Keratinocyte (primary cell): ENCODE results near the gene AIG1. TPM values are rescaled to one million over a fixed set of nuclear protein-coding genes. Genes with fewer than 3 reads are reported as not detected.

Experiments
- DNase-seq: peaks from one replicate; pipeline ENCODE4 v3.0.0-alpha.2; 2011; ENCODE audit warnings: low read depth, missing footprints, low spot score
- FAIRE-seq: peaks from 2 replicates; lab custom pipeline; 2011; peaks lifted over from hg19 to GRCh38; lab: Jason Lieb, UNC
- H2AFZ ChIP-seq: 2 replicates; pipeline ENCODE4 v1.6.0; 2012; ENCODE audit warnings: low read length, control low read depth, inconsistent platforms; ENCODE audit not compliant: control insufficient read depth
- H3K27ac ChIP-seq: 2 replicates; pipeline ENCODE4 v1.5.1; 2011; ENCODE audit warnings: low read length; ENCODE audit not compliant: control insufficient read depth, insufficient read depth
- H3K27me3 ChIP-seq: 3 replicates; pipeline ENCODE4 v1.6.0; 2011; ENCODE audit warnings: low read length; ENCODE audit not compliant: control insufficient read depth, insufficient read depth; ENCODE audit errors: extremely low read depth
- H3K36me3 ChIP-seq, 2 experiments: 2 replicates in 1 of 2; 3 replicates in 1 of 2; pipeline ENCODE4 v1.5.1; 2011; ENCODE audit warnings: low read length in 2 of 2, mild to moderate bottlenecking in 1 of 2; ENCODE audit not compliant: control insufficient read depth in 2 of 2, insufficient read depth in 2 of 2; ENCODE audit errors: extremely low read depth in 1 of 2
- H3K4me1 ChIP-seq: 3 replicates; pipeline ENCODE4 v1.5.1; 2011; ENCODE audit warnings: low read length; ENCODE audit not compliant: control insufficient read depth, insufficient read depth; ENCODE audit errors: extremely low read depth
- H3K4me2 ChIP-seq: 3 replicates; pipeline ENCODE4 v1.6.0; 2011; ENCODE audit warnings: low read depth, low read length; ENCODE audit not compliant: control insufficient read depth, insufficient read depth; ENCODE audit errors: extremely low read depth
- H3K4me3 ChIP-seq, 3 experiments: fragments of 200-600 bp in 1 of 3; sonication (generic) in 1 of 3; 2 replicates in 2 of 3; 3 replicates in 1 of 3; pipeline ENCODE4 v1.5.1; 2011 to 2016; ENCODE audit warnings: low read length in 3 of 3, mild to moderate bottlenecking in 3 of 3, control low read depth in 2 of 3, inconsistent platforms in 1 of 3, low read depth in 1 of 3, mixed read lengths in 1 of 3, mixed run types in 1 of 3, moderate library complexity in 1 of 3; ENCODE audit not compliant: control insufficient read depth in 2 of 3, insufficient read depth in 2 of 3; ENCODE audit errors: extremely low read depth in 1 of 3
- H3K79me2 ChIP-seq: 2 replicates; pipeline ENCODE4 v1.6.0; 2012; ENCODE audit warnings: low read length; ENCODE audit not compliant: control insufficient read depth, insufficient read depth
- H3K9ac ChIP-seq: 3 replicates; pipeline ENCODE4 v1.6.0; 2011; ENCODE audit warnings: low read length; ENCODE audit not compliant: control insufficient read depth, insufficient read depth; ENCODE audit errors: extremely low read depth
- H3K9me1 ChIP-seq: 3 replicates; pipeline ENCODE4 v1.6.0; 2011; ENCODE audit warnings: low read length; ENCODE audit not compliant: control insufficient read depth, insufficient read depth; ENCODE audit errors: extremely low read depth
- H3K9me3 ChIP-seq: 2 replicates; pipeline ENCODE4 v1.5.1; 2012; ENCODE audit warnings: low read depth, low read length; ENCODE audit not compliant: control insufficient read depth
- H4K20me1 ChIP-seq: 3 replicates; pipeline ENCODE4 v1.6.0; 2011; ENCODE audit warnings: low read length; ENCODE audit not compliant: control insufficient read depth, insufficient read depth; ENCODE audit errors: extremely low read depth
- CTCF ChIP-seq, 3 experiments: IDR thresholded peaks in 1 of 3; conservative IDR thresholded peaks in 1 of 3; optimal IDR thresholded peaks in 1 of 3; 2 replicates in 2 of 3; 3 replicates in 1 of 3; pipeline versions ENCODE3 to v1.5.1; 2011; ENCODE audit warnings: low read length in 3 of 3, mild to moderate bottlenecking in 3 of 3, moderate library complexity in 2 of 3, control low read depth in 1 of 3, inconsistent platforms in 1 of 3; ENCODE audit not compliant: insufficient read depth in 2 of 3; ENCODE audit errors: extremely low read depth in 1 of 3
- EZH2 ChIP-seq: IDR thresholded peaks from one replicate; pipeline ENCODE4 v1.6.1; 2012; ENCODE audit warnings: inconsistent platforms, mild to moderate bottlenecking, low read length, moderate library complexity
- dilution Hi-C: fragments of 300-500 bp; cut with MboI; formaldehyde crosslinking; loops from one replicate; pipeline ENCODE4 v1.7.0; 2020; ENCODE audit warnings: low sequenced_read_pairs; ENCODE audit not compliant: extremely low pct_ligation_motif_present
- polyA plus RNA-seq, 5 experiments: library from polyadenylated mRNA; depleted of rRNA in 3 of 5; stranded (reverse) in 3 of 5; stranded (forward) in 1 of 5; unstranded in 1 of 5; fragments of >200 nt; gene quantifications; 1 replicate in 1 of 5; 2 replicates in 3 of 5; 3 replicates in 1 of 5; pipeline versions ENCODE4 v1.2.1 to v1.2.3, GENCODE V29; 2011 to 2012; ENCODE audit warnings: missing spikeins in 2 of 5, low read depth in 1 of 5, low replicate concordance in 1 of 5

Gene AIG1
- polyA plus RNA-seq, 1 donor (not counting 4 experiments of a cell fraction or from before 2014, with no cell fraction given): 77.1 TPM

GRCh38 chr6:143159001-143159400 lies 98.3 kb downstream of the AIG1 start:
- Histone ChIP-seq H3K9me3 (no peaks in the 10 kb centered on the region), H3K27ac (no peak overlapping the region), H2AFZ (no peak overlapping the region), H3K9ac (no peak overlapping the region), H3K79me2 (no peaks in the 10 kb centered on the region), H4K20me1 (no peaks in the 10 kb centered on the region), H3K27me3 (no peaks in the 10 kb centered on the region), H3K4me3 (no peak overlapping the region), H3K4me1 (peaks cover 26% of the 10 kb centered on the region), H3K36me3 (peaks cover 0 to 4% of the 10 kb centered on the region in 2 experiments), H3K4me2 (peak overlapping the region; percentile 19), H3K9me1 (no peaks in the 10 kb centered on the region)
- dilution Hi-C loops: no loop called here
- no peak for TF ChIP-seq EZH2
- TF ChIP-seq CTCF (optimal IDR thresholded peaks at IDR 0.05 in 1 of 3, IDR thresholded peaks at IDR 0.05 in 1 of 3, conservative IDR thresholded peaks at IDR 0.05 in 1 of 3; ENCODE audit: extremely low read depth in 1 of 3, insufficient read depth in 2 of 3, low read length in 3 of 3): no peak
- no peak for DNase-seq
- peak; percentile 34 for FAIRE-seq

DNA sequence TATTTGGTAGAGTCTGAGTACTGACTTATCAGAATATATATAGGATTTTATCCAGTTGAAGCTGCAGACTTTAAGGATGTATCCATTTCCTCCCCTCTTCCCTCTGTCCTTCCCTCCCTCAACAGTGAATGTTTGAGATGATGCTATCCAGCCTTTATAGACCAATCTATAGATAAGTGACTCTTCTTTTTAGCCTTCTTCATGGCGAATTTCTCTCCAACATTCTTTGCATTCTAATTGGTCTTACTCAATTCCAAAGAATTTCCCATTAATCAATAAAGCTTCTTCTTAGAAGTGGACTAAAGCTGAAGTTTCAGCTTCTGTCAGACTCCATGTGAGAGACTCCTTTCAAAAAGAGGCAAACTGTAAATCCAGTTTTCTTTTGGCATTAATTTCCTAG lies 99.3 kb downstream of the AIG1 start:
- H3K4me2 ChIP-seq: no peak overlapping the region
- H3K9me3 ChIP-seq: no peaks in the 10 kb centered on the region
- TF ChIP-seq CTCF (optimal IDR thresholded peaks at IDR 0.05 in 1 of 3, IDR thresholded peaks at IDR 0.05 in 1 of 3, conservative IDR thresholded peaks at IDR 0.05 in 1 of 3; ENCODE audit: extremely low read depth in 1 of 3, insufficient read depth in 2 of 3, low read length in 3 of 3): no peak
- H3K27ac ChIP-seq: no peak overlapping the region
- H3K79me2 ChIP-seq: no peaks in the 10 kb centered on the region
- no peak overlapping the region for H3K9ac ChIP-seq
- DNase-seq (no peak), FAIRE-seq (no peak)
- H3K27me3 ChIP-seq: no peaks in the 10 kb centered on the region
- dilution Hi-C loops: no loop called here
- H4K20me1 ChIP-seq: no peaks in the 10 kb centered on the region
- H2AFZ ChIP-seq: no peak overlapping the region
- no peaks in the 10 kb centered on the region for H3K9me1 ChIP-seq
- H3K36me3 ChIP-seq: peaks cover 0 to 4% of the 10 kb centered on the region in 2 experiments
- no peak overlapping the region for H3K4me3 ChIP-seq
- H3K4me1 ChIP-seq: peaks cover 26% of the 10 kb centered on the region
